SKM-1 (cell line): ENCODE measurements around the gene PPP1R15A.
"Not testable (repeated sequence)": the region's sequence is repeated elsewhere in the genome, so short reads cannot be mapped to it uniquely, and the experiment has no call there.

Experiments used
- DNase-seq: peaks from one replicate; lab custom pipeline; 2025; ENCODE audit not compliant: unreplicated experiment; lab: John Stamatoyannopoulos, UW

PPP1R15A gene

DNA sequence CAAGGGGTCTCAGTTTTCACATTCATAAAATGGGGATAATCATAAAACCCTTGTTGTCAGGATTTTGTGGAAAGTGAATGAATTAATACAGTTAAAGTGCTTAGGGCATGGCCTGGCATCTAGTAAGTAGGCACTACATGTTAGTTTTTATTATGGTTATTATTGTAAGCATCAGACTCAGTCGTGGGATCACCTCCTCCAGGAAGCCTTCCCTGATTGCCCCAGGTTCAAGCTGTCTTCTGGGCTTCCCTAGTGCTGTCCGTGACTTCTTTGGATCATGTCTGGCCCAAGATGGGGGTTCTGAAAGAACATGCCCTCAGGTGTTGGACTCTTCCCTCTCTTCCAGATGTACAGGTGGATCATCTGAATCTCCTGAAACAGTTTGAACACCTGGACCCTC lies 38.6 kb downstream of the PPP1R15A start:
- no peak for DNase-seq

DNA sequence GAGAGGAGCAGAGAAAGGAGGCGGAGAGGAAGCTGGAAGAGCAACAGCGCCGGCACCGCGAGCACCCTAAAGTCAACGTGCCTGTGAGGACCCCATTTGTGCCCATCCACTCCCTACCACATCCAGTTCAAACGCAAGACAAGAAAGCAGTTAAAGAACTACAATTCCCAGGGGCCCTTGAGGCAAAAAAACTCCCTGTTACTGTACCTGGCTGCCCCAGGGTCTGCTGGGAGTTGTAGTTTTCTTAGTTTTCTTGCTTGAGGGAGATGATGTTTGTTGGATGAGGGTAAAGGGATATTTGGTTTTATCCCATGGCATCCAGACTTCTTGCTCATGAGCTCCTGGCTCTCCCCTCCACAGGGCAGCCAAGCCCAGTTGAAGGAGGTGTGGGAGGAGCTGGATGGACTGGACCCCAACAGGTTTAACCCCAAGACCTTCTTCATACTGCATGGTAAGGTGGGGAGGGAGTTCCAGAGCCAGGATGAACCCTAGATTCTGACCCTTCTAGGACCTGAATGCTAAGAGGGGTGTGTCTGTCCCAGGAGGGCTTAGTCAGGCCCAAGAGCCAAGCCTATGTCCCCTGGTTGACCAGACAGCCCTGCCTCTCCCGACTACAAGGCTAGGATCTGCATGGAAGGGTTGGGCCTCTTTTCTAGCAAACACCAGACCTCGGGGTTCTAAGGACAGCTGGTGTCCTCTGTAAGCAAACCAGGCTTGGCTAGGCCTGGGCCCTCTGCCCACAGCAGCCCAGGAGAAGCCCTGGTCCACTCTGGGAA lies 41.1 kb downstream of the PPP1R15A start:
- no peak for DNase-seq

DNA sequence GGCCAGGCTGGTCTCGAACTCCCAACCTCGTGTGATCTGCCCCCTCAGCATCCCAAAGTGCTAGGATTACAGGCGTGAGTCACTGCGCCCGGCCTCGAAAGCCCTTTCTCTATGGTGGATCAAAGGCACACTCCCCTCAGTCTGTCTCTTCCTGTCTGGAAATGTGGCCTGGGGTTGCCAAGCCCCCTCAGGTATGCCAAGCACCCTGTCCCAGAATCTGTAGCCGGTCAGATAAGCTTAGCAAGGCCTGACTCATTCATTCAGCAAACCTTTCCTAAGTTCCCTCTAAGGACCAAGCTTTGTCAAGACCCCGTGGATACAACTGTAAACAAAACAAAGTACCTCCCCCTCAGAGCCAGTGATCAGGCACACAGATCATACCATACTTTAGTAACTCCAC lies 42.0 kb downstream of the PPP1R15A start:
- no peak for DNase-seq

DNA sequence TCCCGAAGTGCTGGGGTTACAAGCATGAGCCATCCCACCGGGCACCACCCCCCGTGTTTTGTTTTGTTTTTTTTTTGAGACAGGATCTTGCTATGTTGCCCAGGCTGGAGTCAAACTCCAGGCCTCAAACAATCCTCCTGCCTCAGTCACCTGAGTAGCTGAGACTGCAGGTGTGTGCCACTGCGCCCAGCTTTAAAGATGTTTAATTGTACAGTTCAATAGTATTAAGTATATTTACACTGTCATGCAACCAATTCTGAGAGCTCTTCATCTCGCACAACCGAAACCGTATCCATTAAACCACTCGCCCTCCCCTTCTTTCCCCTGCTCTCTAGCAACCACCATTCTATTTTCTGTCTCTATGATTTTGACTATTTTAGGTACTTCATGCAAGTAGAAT lies 43.5 kb downstream of the PPP1R15A start:
- no peak for DNase-seq

DNA sequence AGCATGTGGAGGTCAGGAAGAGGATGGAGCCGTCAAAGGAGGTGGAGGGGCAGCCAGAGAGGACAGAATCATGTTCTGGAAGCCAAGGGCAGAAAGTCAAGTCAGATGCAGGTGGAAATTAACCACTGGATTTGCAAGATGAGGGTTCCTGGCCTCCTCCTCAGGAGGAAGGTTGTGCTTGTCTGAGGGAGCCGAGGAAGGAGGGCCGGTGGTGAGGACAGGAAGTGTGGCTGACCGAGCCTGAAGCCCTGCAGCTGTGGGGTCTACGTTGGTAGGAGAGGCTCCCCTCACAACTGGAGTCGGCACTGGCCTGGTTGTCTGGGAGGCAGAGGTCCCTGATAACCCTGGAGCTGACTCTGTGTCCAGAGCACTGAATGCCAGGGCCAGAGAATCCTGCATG lies 45.9 kb downstream of the PPP1R15A start:
- no peak for DNase-seq

DNA sequence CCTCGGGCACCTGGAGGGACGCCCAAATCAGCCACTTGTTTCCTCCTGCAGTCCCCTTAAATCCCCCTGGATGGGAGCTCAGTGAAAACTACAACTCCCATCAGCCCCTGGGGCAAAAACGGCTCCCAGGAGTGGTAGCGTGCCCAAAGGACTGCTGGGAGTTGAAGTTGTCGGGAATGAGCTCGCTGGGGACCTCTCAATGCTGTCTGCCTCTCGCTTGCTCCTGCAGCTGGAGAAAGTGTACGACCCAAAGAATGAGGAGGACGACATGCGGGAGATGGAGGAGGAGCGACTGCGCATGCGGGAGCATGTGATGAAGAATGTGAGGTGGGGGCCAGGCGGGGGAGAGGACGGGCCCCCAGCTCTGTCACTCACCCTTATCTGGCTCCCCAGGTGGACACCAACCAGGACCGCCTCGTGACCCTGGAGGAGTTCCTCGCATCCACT lies 46.6 kb downstream of the PPP1R15A start:
- no peak for DNase-seq

DNA sequence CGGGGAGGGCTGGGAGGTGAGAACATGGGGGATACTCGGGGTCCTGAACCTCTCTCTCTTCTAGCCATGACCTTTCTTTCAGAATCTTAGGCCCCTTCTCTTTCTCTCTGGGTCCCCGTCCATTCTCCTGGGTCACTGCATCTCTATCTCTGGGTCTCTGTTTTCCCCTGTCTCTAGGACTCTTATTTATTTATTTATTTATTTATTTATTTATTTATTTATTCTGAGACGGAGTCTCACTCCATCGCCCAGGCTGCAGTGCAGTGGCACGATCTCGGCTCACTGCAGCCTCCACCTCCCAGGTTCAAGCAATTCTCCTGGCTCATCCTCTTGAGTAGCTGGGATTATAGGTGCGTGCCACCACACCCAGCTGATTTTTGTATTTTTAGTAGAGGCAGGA lies 47.0 kb downstream of the PPP1R15A start:
- DNase-seq: not testable (repeated sequence)

DNA sequence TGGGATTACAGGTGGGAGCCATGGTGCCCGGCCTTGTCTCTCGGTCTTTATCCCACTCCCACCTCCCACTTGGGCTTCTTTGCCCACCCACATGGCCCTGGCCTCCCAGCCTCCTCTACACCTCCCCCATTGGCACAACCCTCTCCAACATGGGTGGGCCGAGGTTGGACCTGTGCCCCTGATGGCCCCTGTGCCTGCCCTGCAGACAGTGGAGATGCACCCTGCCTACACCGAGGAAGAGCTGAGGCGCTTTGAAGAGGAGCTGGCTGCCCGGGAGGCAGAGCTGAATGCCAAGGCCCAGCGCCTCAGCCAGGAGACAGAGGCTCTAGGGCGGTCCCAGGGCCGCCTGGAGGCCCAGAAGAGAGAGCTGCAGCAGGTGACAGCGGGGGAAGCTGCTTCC lies 48.7 kb downstream of the PPP1R15A start:
- DNase-seq: no peak

DNA sequence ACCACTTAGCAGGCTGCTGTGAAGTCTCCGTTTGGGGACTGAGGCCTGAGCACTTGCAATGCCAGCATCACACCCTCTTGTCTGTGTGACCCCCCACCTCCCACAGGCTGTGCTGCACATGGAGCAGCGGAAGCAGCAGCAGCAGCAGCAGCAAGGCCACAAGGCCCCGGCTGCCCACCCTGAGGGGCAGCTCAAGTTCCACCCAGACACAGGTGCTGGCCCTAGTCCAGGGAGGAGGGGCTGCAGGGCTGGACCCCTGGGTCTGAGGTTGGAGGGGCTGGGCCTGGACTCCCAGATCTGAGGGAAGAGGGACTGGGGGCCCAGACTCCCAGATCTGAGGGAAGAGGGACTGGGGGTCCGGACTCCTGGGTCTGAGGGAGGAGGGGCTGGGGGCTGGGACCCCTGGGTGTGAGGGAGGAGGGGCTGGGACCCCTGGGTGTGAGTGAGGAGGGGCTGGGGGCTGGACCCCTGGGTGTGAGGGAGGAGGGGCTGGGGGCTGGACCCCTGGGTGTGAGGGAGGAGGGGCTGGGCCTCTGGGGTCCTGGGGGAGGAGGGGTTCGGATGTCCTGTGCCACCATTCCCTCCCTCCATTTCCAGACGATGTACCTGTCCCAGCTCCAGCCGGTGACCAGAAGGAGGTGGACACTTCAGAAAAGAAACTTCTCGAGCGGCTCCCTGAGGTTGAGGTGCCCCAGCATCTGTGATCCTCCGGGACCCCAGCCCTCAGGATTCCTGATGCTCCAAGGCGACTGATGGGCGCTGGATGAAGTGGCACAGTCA lies 49.7 kb downstream of the PPP1R15A start:
- no peak for DNase-seq

DNA sequence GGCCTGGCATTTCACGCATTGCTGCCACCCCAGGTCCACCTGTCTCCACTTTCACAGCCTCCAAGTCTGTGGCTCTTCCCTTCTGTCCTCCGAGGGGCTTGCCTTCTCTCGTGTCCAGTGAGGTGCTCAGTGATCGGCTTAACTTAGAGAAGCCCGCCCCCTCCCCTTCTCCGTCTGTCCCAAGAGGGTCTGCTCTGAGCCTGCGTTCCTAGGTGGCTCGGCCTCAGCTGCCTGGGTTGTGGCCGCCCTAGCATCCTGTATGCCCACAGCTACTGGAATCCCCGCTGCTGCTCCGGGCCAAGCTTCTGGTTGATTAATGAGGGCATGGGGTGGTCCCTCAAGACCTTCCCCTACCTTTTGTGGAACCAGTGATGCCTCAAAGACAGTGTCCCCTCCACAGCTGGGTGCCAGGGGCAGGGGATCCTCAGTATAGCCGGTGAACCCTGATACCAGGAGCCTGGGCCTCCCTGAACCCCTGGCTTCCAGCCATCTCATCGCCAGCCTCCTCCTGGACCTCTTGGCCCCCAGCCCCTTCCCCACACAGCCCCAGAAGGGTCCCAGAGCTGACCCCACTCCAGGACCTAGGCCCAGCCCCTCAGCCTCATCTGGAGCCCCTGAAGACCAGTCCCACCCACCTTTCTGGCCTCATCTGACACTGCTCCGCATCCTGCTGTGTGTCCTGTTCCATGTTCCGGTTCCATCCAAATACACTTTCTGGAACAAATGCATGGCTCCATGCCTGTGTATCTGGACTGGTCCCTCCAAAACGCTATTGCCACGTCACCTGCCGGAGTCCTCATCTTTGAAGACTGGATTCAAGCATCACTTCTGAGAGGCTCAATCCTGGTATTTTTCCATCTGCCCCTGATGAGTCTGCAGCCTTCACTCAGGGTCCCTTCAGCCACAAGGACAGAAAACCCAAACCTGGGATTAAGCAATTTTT lies 50.6 kb downstream of the PPP1R15A start:
- DNase-seq: no peak

DNA sequence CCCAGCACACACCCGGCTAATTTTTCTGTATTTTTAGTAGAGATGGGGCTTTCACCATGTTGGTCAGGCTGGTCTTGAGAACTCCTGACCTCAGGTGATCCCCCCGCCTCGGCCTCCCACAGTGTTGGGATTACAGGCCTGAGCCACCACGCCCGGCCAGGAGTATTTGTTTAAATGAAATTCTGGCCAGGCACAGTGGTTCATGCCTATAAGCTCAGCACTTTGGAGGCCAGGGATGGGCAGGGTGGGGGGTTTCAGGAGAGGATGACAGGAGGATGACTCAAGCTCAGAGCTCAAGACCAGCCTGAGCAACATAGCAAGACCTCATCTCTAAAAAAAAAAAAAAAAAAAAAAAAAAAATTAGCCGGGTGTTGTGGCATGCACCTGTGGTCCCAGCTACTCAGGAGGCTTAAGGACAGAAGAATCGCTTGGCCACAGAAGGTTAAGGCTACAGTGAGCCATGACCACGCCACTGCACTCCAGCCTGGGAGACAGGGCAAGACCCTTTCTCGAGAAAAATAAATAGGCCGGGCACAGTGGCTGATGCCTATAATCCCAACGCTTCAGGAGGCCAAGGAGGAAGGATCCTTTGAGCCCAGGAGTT lies 53.1 kb downstream of the PPP1R15A start:
- DNase-seq: no peak
